Stimulated activated naive CD8-positive, alpha-beta T cell treated with anti-CD3 and anti-CD28 coated beads, Interleukin-15, Interleukin-2, amounts not matched to agents 100 U/mL and 50 U/mL, for 24 hours (primary cell): ENCODE data around the gene PHF21A.

Experiments
- ATAC-seq: fragments of 150-1000 bp; cut with Tn5 transposase; one replicate; pipeline ENCODE4 v1.10.0; 2021
- DNase-seq: peaks from one replicate; pipeline ENCODE4 v3.0.0; 2021

The PHF21A gene

DNA sequence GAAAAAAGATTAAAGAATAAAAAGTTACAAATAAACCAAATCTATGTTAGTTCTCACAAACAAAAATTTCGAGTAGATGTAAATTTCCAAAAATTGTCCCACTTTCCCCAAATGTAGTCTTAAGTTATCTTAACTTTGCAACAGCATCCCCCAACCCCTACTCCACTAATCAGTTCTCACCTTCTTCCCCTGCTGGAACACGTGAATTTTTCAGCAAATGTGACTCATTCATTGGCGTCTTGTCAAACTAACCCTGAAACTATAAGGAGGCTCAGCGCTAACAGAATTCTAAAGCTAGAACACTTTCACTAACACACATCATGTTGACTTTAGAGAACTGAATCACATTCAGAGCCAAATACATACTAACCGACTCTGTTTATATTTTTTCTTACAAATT lies 46.1 kb downstream of the PHF21A start:
- ATAC-seq: no peak

DNA sequence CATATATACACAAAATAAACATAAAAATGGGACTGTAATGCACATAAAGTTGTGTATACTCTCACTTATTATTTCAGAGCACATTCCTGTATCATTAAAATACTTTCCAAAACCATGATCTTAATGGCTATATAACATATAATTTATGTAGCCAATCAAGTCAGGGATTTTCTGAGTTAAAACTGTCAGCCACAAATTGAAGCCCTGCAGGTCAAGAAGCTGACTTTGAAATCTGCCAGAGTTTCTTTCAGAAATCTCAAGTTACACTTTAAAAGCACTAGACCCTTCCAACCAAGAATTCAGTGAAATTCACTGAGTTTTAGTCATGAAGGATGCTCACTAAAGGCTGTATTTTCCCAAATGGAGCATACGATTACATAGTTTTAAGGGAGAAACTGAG lies 47.6 kb downstream of the PHF21A start:
- no peak for ATAC-seq
- DNase-seq: no peak

More for the DNA sequence above, 46.1 kb downstream of the PHF21A start:
- no peak for DNase-seq

DNA sequence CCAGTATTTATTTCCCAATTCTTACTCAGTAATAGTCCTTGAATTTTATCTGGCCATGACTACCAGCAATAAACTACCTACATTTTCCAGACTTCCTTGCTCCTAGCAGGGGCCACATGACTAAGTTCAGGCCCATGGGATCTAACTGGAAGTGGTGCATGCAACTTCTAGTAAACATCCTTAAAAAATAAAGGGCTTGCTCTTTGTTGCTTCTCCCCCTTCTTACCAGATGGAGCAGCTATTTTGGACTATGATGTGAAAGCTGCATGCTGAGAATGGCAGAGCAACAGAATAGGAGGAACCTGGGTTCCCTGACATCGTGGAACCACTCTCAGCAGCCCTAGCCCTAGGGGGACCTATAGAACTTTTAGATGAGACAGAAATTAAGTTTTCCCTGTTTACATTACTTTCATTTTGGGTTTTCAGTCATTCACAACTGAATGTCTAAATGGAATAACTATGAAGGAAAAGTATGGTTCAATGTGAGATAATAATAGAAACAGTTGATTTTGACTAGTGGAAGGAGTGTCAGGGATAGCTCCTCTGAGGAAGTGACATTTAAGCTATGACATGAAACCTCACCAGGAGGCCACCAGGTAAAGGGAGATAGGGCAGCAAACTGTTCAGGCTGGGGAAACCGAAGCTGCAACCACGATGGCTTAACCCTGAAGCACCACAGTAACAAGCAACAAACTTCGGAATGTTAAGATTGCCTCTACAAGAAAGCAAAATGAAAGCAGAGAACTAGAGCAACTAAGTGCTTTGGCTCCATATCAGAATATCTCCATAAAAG lies 48.9 kb downstream of the PHF21A start:
- ATAC-seq (no peak), DNase-seq (no peak)

DNA sequence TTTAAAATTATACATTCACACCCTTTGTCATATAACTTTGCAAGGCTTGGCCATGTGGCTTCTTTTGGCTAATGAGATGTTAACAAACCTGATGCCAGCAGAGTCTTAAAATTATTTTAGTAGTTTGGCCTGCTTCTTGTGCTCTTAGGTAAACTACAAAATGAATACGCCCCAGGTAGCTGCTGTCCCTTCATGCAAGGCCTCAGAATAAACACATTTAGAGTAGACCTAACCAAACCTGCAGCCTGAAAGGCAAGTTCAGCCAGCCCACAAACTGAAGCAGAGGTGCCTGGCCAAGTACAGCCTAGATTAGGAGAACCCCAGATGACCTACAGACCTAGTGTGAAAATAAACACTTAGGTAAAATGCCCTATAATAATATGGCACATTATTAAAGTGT lies 50.2 kb downstream of the PHF21A start:
- ATAC-seq: no peak
- DNase-seq: no peak

DNA sequence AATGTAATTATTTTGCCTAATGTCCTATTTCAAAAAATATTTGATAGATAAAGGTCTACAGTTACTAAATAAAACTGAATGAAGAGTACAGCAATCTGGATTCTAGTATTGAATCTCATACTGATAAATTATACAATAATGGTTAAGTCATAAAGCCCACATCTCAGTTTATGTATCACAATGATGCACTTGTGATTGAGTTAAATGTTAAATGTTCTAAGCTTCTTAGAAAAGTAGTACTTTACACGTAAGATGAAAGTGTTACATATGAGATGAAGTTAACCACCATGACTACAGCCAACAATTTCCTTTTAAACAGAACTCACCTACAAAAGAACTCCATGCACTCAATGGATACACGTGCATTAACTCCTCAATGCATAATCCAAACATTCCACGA lies 51.7 kb downstream of the PHF21A start:
- no peak for ATAC-seq
- DNase-seq: no peak

DNA sequence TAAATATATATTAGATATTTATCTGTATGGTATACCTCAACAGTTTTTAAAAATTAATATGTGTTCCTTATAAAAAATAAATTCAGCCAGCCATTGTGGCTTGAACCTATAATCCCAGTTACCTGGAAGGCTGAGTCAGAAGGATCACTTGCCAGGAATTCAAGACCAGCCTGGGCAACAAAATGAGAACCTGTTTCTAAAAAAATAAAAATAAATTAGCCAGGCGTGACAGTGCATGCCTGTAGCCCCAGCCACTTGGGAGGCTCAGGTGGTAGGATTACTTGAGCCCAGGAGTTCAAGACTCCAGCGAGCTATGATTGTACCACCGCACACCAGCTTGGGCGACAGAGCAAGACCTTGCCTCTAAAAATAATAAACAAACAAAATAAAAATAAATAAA lies 54.9 kb downstream of the PHF21A start:
- DNase-seq: no peak

DNA sequence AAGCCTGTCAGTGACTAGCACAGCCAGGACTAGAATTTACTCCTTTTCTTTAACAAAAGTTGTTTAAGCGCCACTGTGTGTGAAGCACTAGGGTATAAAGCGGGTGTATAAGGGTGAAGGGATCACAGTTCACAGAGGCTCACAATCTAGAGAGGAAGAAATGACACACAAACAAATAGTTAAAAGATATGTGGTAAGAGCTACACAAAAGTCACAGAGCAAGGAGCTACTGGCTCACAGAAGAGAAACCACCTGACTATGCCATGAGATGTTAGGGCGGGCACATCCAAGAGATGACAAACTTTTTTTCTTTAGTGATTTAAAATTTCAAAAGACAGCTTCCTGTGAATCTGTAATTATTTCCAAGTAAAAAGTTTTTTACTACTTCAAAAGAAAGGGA lies 55.6 kb downstream of the PHF21A start:
- DNase-seq (no peak), ATAC-seq (no peak)

More for the DNA sequence above, 54.9 kb downstream of the PHF21A start:
- ATAC-seq: no peak

DNA sequence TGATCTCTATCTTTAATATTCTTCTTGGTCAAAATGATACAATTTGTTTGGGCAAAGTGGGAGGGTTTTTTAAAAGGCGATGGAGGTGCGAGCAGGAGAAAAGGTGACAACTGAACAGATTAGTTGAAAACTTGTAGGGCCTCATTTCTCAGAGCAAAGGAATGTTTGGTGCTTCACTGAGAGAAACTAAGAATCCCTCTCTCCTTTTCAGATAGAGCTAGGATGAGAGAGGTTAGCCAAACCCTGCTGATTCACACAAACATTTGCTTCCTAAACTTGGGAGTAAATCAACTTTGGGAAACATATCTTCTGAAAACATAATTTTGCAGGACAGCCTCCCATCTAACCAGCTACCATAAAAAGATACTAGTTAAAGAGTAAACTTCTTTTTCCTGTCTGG lies 57.0 kb downstream of the PHF21A start:
- no peak for DNase-seq
- ATAC-seq: no peak

DNA sequence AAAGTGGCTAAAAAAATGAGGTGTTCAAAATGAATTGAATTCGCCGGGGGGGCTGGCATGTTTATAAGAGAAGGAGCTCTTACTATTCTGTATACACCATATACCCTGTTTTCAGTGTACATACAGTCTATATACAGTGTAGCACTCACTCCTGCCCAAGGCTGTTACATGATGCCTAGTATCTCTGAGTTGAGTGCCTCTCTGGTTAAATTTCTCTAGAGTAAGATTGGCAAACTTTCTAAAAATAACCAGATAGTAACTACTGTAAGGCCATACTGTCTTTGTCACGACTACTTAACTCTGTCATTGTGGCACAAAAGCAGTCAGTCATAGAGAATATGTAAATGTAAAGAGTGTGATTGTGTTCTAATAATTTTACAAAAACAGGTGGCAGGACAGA lies 58.1 kb downstream of the PHF21A start:
- DNase-seq: no peak
- ATAC-seq: no peak

DNA sequence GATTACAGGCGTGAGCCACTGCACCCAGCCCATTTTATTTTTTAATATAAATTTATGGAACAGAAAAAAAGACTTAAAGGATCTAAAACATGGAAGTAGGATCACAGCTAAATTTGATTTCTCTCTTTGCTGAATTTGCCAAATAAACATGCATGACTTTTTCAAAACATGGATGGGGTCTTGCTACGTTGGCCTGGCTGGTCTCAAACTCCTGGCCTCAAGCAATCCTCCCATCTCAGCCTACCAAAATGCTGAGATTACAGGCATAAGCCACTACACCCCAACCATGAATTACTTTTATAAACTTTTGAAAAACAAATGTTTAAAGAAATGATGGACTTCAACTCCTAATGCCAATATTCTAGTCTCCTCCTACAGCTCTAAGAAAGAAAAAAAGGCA lies 61.2 kb downstream of the PHF21A start:
- DNase-seq (no peak), ATAC-seq (no peak)

DNA sequence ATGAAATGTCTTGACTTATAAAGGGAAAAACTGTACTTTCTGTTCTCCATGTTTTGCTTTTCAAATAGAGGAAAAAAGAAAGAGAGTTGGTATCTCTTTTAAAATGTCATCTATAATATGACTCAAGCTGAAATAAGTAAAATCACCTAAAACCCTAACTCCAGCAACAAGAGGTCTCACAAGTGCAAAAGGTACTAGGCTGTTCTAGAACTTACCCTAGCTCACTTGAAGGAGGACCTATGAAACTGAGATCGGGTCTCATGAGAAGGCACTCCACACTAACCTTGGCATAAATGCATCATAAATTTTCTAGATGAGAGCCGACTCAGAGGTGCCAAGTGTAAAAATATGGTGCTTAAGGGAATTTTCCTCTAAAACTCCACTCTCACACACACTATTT lies 63.8 kb downstream of the PHF21A start:
- ATAC-seq (peak; percentile 28), DNase-seq (no peak)

GRCh38 chr11:46055371-46055770 lies 65.9 kb downstream of the PHF21A start:
- peak; percentile 57 for ATAC-seq
- DNase-seq: no peak

DNA sequence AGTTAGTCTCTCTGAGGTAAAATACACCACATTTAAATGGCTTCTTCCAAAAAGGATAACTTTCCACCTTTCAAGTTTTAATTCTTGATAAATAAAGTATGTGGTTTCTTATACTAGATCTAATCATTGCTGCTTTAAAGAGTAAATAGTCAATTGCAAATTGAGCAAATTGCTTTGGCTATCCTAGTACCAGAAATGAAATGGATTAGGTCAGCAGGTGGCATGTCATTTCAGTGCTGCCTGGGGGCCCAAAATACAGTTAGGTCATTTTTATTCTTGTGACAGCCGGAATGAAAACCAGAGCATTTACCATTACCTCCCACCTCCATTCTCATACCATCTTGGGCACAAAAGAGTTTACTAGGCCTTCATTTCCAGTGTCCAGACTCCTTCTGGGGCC lies 70.2 kb downstream of the PHF21A start:
- ATAC-seq (no peak), DNase-seq (no peak)

- ATAC-seq: no peak
- no peak for DNase-seq
Observed at GRCh38 chr11:46050662-46051061, 70.6 kb downstream of the PHF21A start.

GRCh38 chr11:46050003-46050461 lies 71.2 kb downstream of the PHF21A start:
- no peak for ATAC-seq
- DNase-seq: no peak

- DNase-seq (no peak), ATAC-seq (no peak)
Observed at GRCh38 chr11:46049325-46049897, 71.8 kb downstream of the PHF21A start.

DNA sequence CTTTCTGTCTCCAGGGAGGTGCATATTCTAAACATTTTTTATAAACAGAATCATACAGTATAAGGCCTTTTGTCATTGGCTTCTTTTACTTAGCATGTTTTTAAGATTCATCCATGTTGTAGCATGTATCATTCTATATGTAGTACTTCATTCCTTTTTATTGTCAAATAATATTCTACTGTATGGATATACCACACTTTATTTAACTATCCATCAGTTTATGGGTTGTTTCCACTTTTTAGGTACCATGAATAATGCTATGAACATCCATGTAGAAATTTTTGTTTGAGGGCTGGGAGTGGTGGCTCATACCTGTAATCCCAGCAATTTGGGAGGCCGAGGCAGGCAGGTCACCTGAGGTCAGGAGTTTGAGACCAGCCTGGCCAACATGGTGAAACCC lies 73.1 kb downstream of the PHF21A start:
- DNase-seq: no peak
- ATAC-seq: no peak

DNA sequence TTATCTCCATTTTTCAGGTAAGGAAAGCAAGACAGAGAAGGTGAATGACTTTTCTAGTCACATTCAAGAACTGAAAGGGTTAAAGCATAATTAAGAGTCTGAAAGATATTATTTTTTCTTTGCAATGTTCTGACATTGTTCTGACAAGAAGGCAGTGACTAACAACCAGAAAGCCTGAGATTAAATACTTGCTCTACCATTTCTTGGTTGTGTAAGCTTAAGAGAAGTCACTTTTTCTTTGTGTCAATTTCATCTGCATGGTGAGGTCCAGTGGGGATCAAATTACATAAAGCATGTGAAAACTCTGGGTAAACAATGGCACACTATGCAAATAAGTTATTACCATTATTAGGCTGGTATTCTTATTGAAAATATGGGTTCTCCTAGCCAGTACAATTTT lies 73.7 kb downstream of the PHF21A start:
- ATAC-seq: no peak
- DNase-seq: no peak

DNA sequence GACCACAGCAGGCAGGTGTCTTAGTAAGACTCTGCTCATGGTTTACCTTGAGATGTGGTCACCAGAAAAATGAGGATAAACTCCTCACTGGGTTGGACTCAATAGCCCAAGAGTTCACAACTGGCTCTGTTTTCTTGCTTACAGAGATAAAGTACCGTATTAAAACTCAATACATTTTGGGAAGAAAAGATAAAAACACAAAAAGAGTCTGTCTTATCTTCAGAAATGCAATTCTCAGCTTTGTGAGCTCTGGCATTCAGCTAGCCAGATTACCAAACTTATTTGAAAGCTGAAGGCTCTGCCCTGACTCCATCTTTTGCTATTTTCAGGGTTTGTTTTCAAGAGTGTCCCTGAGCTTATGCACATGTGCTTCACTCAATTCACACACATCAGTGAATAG lies 75.4 kb downstream of the PHF21A start:
- ATAC-seq (no peak), DNase-seq (no peak)

GRCh38 chr11:46044601-46045000 lies 76.7 kb downstream of the PHF21A start:
- no peak for ATAC-seq
- DNase-seq: no peak

GRCh38 chr11:46039990-46040389 lies 81.3 kb downstream of the PHF21A start:
- no peak for DNase-seq

DNA sequence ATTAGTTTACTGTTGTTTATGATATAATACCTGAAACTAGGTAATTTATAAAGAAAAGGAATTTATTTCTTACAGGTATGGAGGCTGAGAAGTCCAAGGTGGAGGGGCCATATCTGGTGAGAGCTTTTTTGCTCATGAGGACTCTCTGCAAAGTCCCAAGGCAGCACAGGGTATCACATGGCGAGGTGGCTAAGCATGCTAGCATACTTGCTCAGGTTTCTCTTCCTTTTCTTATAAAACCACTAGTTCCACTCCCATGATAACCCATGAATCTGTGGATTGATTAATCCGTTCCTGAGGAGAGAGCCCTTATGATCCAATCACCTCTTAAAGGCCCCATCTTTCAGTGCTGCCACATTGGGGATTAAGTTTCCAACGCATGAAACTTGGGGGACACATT lies 82.7 kb downstream of the PHF21A start:
- no peak for DNase-seq
- no peak for ATAC-seq

More at GRCh38 chr11:46039990-46040389, 81.3 kb downstream of the PHF21A start:
- ATAC-seq: no peak

DNA sequence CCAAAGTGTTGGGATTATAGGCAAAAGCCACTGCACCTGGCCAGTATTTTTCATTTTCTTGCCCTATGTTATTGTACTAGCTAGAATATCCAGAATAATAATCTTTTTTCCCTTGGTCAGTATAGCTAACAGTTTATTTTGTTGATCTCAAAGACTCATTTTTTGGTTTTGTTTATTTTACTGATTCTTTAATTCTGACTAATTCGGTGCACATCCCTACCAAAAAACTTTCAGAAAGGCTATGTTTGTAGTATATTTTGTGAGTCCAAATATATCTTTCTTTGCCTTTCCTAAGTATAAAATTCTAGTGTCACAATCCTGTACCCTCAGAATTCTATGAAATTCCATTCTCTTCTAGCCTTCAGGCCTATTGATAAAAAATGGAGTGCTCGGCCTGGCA lies 84.3 kb downstream of the PHF21A start:
- no peak for DNase-seq
- ATAC-seq: no peak

DNA sequence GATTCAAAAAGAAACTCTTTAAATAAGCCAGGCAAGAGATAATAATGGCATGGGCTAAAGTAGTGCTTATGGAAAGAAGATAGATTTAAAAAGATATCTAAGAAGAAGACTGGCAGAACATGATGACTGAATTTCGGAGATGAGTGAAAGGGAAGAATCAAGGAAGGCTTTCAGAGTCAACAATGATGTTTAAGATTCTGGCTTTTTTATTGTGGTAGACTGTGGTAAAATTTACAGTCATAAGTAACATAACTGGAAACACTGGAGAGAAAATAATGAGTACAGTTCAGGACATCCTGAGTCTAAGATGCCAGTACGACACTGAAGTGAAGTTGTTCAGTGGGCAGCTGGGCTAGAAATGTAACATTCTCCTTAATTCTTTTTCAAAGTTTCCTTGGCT lies 85.2 kb downstream of the PHF21A start:
- DNase-seq (no peak), ATAC-seq (no peak)
